ENCODE measurements around the gene HSPA9. TPM values are rescaled to one million over a fixed set of nuclear protein-coding genes. Genes with fewer than 3 reads are reported as not detected.

HSPA9 gene
- polyA plus RNA-seq, 5 donors: 182 to 221 (median 212) TPM

DNA sequence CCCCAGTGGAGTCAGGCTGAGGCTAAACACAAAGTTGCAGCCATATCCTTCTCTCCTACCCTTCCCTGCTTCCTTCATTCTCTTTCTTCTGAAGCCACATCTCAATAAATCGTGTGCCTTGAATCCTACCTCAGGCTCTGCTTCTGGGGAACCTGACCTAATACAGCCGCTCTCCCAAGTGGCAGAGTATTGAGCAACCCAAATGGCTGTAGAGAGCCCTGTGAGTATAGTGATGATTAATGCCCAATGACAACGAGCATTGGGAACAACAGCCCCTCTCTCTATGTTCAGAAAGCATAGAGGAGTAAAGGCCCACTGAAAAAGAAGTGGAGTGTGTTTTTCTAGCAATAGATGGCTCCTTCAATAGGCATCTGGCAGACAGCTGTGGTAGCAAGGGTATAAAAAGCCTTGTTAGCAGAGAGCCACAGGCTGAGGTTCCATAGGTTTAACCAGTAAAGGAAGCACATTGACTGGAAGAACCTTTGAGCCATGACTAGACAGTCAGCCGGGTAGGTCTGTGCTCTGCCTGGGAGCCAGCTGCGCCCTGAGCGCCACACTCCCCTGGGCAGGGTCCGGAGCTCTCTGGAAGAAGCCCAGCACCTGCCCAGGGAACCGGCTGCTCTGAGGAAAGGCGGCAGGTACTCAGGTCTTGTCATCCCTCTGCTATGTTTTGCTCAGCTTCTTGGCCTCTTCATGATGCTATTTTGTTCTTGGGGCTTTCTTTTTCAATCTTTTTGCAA, 22.6 kb upstream of the HSPA9 start:
- no peak for DNase-seq

DNA sequence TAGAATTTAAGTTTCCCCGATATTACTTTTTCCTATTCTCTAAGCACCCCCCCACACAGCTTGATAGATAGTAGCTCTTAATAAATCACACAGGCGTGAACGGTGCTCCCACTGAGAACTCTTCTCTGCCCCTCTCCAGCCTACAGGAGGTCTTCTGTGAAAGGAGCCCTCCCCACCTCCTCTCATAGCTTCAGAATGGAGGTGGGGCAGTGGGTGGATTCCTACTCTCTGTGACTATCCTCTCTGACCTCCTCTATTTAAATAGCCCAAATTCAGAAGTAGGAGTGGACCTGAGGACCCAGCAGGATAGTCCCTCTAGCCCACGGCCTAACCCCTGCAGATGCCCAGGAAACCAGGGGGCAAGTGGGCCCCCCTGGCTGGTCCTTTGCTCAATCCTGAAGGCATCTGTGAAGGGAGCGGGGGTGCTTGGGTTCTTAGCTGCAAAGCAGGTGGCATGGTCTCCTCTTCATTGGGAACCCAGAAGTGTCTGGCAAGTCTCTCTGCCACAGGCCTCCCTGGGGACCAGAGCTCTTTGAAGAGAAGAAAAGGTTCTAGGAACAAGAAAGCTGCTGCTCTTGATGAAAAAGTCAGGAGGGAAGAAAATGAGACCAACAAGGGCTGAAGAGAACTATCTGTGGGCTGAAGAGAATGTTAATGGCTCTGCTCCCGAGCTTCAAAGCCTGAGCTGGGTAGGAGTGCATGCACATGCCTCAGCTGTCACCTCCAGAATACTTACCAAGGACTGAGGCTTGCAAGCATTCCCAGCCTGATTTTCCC, 21.1 kb upstream of the HSPA9 start:
- DNase-seq: no peak

DNA sequence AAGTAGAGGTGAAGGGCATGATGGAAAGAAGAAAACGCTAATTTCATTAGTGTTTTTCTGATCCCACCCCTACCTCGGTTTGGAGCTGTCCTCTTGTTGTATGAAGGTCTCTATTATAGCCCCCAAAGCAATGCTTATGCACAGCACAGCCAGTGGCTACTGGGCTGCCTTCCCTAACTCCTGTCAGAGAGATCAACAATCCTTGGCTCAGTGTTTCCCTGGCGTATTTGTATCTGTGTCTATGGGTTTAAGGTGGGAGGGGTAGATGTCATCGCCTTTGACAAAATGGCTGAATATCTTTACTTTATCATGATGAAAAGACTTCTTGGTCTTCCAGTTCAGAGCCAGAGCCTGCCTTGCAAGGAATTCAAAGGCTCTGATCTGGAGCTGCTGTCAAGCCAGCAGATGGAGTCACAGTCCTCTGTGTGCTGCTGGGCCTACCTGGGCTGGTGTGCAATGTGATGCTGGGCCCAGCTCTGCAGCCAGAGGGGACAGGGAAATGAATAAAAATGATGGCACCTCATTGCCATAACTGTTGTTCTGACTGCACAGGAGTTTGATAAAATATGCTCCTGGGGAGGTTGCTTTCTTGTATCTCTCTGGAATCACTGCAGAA, 20.1 kb upstream of the HSPA9 start:
- no peak for DNase-seq

DNA sequence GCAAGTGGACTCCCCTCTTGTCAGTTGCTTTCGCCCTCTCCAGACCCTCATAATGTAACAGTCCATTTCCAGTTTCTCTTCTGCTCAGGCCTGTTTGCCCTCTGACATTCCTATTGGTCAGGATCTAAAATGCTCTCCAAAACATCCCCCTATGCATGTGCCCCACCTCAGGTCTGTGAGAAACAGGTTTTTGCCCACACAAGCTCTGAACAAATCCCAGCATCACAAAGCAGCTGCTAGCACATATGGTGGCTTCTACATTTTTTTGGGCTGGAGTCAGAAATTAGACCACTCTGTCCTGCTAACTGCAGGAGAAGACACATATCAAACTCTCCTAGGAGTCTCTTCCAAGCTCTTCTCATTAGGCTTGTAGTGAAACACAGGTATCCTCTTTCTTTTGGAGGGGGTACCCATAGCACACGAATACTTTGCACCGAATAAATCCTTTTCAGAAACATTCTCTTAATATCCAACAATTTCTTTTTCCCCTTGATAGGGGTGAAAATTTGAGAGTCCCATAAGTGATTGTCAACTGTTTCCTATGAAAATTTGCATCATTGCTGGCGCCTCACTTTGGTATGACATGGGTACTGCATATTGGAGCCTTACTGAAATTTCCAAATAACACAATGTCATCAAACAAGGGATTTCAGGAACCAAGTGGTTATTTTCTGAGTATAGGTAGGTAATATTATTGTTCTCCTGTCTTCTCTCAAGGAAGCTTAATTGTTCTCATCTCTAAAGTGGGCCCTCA, 19.3 kb upstream of the HSPA9 start:
- DNase-seq: no peak

DNA sequence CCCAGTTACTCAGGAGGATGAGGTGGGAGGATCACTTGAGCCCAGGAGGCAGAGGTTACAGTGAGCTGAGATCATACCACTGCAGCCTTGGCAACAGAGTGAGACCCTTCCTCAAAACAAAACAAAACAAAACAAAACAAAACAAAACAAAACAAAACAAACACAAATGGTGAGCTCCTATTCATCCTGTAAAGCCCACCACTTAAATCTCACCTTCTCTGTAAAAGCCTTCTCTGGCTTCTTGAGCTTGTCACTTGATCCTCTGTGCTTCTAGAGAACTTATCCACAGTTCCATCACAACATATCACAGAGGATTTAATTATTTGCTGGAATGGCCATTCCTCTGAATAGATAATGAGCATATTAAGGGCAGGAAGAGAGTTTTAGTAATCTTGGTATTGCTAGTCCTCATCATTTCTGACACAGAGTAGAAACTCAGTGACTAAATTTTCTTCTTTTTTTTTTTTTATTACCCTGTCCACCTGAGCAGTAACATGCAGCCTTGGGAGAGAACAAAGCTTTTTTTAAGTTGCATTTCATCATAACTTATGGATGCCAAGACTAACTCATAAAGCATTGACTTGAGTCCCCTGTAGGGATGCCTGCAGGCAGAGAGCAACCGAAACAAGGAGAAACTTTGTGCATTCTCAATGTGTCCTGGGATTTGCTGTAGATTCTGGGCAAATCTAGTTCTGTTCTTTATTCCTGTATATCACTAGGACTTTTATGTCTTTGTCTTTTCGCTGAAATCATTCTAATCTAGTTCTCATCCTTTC, 13.0 kb upstream of the HSPA9 start:
- DNase-seq: no peak

DNA sequence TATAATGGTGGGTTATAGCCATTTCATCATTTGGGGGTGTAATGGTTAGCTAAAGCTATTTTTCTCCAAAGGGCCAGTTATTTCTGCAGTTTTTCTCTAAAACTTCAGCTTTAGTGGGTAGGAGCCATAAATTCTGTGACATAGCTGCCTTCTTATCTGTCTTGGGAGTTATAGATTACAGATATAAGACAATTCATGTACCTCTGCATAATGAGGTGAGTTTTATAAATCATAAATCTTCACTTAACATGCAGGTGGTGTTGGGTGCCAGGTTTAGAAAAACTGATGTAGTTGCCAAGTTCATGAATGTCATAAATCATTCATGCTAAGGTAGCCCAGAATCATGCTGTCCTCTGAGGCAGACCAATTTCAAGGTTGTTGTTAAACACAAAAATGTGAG, 10.0 kb upstream of the HSPA9 start:
- DNase-seq: no peak

DNA sequence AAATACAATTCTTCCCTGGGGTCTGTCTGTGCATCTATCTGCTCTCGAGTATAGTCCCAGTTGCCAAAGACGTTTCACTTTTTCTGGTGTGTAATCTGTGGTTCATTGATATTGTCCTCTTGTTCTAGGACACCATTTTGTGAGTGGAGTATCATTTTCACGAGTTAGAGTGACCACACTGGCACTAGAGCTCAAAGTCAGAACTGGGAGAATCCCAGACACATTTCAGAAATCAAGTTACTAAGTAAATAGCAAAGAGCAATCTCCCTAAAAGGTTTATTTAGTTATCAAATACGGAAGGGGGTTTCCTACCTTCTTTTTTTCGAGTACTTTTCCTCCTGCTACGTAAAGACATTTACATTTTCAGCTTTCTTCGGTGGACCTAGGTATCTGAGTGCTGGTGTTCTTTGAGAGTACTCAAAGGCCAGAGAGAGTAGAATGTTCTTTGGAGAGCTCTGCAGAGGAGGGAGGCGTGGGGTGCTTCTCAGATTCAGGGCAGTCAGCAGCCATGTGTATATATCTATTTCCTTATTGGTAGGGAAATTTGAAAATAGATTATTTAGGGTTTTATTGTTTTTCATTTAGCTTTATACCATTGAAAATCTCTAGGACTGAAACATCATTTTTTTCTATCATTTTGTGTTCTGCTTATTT, 8.9 kb upstream of the HSPA9 start:
- no peak for DNase-seq

DNA sequence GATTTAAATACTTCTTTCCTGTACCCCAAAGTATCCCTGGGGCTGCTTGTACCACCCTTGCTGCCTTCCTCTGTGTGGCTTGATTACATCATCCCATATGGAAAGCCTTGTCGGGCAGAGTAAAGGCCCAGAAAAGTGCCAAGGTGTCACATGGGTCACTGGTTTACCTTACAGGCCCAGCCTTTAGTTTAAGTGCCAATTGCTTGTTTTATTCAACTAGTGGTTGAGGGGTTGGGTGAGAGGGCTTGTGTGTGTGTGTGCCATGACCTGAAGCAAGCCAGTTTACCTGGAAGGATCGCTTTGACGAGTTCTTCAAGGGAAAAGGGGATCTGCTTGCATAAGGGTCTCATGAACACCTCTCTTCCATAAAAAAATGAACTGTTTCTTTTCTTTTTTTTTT, 7.8 kb upstream of the HSPA9 start:
- DNase-seq: no peak

DNA sequence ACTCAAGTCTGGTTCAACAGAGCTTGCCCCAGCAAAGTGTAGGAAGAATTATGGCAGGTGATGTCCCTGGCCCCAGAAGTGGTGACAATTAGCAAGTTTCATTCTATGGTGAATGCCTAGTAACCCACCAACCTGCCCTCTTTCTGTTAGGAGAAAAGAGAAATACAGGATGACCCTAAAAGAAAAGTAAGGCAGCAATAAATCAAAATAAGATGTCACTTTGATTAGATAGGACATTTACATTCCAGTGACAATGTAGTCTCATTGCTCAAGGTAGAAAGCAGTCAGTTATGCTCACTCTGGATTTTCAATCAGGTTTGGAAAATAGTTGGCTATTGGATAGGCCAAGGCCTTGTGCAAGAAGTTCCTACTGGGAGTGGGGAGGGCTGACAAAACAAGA, 5.6 kb upstream of the HSPA9 start:
- no peak for DNase-seq

DNA sequence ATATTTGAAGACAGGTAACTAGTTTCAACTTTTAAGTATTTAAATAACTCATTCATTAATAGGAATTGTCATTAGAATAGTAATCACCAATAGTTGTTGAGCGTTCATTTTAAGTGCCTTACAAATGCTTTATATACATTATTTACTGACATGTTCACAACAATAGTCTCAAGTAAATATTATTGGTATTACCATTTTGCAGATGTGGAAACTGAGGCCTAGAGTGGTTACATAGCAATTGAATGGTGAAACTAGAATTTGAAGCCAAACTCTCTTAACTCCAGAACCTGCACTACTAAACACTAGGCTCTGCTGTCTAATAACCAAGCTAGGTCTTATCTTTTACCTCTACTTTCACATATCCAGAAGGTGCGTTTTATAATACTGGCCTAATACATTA, 4.8 kb upstream of the HSPA9 start:
- no peak for DNase-seq

DNA sequence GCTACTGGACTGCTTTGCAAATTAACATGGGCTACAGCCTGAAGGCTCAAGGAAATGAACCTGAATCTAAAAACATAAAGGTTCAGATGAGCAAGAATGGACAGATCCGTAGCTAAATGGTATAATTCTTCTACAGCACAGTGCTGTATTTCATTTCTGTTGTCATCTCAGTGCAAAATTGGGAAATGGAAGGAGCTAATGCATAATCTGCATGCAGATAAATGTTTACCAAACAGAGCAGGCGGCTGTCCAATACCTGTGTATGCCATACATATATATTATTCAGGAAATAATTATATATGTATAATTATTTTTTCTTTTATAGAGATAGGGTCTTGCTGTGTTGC, 4.3 kb upstream of the HSPA9 start:
- DNase-seq: no peak

DNA sequence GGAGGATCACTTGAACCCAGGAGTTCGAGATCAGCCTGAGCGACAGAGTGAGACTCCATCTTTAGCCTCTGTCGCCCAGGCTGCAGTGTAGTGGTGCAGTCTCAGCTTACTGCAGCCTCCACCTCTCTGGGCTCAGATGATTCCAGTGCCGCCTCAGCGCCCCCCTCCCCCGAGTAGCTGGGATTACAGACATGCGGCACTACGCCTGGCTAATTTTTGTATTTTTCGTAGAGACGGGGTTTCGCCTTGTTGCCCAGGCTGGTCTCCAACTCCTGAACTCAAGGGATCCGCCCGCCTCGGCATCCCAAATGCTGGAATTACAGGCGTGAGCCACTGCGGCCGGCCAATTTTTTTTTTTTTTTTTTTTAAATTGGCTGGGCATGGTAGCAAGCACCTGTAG, 2.3 kb upstream of the HSPA9 start:
- DNase-seq: no peak

DNA sequence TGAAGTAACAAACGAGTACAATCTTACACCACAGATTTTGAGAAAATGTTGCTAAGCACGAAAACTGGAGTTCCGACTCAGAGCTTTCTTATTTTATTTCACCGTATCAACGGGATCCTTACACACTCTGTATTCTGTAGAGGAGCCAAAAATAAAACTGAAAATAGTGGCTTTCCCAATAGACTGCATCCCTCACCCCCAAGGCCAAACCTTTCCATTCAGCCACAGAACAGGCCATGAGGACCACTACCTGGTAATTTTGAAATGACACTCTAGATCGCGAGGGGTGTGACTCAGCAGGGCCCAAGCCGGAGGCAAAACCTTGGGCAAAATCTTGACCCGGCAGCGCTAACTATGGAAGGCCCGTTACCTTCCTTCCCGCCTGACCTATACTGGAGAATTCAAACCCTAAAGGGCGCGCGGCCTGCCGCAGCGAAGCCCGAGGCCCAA, 432 bp downstream of the HSPA9 start:
- no peak for DNase-seq

DNA sequence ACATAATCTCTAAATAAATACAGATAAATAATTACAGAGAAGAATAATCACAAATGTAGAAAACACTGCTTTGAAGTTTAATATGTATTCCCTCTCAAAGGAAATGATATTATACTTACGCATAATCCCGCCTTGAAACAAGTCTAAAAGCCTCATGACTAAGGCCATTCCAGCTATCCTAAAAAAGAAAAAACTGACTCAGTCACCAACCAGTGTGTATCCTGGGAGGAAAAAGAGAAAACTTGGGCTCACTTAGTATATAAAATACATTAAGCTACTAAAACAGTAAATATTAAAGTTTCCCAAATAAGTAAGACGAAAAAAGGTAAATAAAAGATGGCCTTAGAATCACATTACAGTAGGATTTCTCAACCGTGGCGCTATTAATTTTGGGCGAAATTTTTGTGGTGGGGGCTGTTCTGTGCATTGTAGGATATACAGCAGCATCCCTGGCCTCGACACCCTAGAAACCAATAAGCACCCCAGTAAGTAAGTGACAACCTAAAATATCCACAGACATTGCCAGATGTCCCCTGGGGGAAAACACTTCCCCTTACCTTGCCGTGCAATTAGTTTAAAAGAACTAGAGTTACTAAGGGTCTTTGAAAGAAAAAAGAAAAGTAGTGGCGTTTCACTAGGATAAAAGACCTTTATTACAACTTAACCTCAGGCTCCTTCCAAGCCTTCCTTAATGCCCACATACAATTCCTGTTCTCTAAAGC, 1.1 kb downstream of the HSPA9 start:
- no peak for DNase-seq

DNA sequence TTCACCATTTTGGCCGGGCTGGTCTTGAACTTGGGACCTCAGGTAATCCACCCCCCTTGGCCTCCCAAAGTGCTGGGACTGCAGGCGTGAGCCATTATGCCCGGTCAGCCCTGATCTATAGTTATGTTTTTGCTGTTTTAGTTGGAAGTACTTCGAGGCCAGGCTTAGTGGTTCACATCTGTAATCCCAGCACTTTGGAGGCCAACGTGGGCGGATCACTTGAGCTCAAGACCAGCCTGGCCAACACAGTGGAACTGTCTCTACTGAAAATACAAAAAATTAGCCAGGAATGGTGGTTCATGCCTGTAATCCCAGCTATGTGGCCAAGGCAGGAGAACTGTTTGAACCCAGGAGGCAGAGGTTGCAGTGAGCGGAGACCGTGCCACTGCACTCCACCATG, 2.0 kb downstream of the HSPA9 start:
- DNase-seq: no peak

DNA sequence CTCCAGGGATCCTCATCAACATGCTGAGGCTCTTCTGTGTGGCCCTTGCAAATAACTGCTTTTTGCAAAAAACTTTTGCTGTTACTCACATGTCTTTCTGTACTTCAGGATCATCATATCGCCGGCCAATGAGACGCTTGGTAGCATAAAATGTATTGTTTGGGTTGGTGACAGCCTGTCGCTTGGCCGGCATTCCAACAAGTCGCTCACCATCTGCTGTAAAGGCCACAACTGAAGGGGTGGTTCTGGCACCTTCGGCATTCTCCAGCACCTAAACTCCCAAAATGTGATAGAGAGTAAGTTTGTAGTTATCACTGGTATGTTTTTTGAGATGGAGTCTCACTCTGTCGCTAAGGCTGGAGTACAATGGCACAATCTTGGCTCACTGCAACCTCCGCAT, 4.3 kb downstream of the HSPA9 start:
- DNase-seq: no peak

DNA sequence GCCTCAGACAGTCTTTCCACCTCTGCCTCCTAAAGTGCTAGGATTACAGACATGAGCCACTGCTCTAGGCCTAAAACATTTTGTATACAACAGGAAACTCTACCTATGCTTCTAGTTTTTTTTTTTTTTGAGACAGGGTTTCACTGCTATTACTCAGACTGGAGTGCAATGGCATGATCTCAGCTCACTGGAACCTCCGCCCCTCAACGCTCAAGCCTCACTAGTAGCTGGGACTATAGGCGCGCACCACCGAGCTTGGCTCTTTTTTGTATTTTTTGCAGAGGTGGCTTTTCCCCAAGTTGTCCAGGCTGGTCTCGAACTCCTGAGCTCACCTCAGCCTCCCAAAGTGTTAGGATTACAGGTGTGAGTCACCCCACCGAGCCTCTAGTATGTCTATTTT, 5.4 kb downstream of the HSPA9 start:
- no peak for DNase-seq

DNA sequence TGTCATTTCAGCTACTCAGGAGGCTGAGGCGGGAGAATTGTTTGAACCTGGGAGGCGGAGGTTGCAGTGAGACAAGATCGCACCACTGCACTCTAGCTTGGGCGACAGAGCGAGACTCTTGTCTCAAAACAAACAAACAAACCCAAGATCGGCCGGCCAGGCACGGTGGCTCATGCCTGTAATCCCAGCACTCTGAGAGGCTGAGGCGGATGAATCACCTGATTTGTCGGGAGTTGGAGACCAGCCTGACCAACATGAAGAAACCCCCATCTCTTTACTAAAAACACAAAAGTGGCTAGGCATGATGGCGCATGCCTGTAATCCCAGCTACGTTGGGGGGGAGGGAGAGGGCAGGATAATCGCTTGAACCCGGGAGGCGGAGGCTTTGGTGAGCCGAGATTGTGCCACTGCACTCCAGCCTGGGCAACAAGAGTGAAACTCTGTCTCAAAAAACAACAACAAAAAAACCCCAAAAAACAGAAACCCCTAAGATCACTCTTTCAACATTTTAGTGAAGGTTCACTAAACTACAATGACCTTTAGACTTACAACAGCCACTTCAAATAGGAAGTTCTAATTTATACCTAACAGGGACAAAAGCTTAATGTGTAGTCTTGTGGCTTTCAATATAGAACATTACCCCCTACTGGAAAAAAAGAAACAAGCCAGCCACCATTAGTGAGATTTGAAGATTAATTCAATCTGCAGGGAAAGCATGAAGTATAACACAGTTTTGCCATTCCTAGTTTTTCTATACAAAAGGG, 7.0 kb downstream of the HSPA9 start:
- no peak for DNase-seq

DNA sequence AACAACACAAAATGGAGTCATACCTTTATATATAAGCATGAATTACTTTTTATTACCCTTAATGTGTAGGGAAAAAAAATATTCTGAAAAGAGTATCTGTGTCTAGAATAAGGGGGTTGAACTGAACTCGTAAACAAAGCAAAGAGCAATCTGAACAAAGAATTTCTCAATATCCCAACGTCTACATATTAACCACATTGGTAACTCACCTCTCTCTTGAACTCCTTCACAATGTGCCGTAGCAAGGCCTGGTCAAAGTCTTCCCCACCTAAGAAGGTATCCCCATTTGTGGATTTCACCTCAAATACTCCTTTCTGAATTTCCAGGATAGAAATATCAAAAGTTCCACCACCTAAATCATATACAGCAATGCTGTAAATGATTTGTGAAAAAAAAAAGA, 8.4 kb downstream of the HSPA9 start:
- DNase-seq: no peak
